HepG2 (cell line): ENCODE results near the gene ACER3.

Source experiments
- CBX2 ChIP-seq, 2 experiments: fragments of 200-600 bp in 1 of 2; sonication (generic); formaldehyde crosslinking in 1 of 2; IDR thresholded peaks; 2 replicates each; pipeline versions ENCODE4 v1.7.0 to v1.8.1; 2018 to 2022; ENCODE audit warnings: low read depth in 2 of 2, low read length in 1 of 2, mild to moderate bottlenecking in 1 of 2, missing genetic modification reagents in 1 of 2
- TF ChIP-seq, protein P1 (sequence below): sonication (generic); formaldehyde crosslinking; IDR thresholded peaks from 2 replicates; pipeline ENCODE4 v1.5.0; 2020; ENCODE audit warnings: mild to moderate bottlenecking, missing genetic modification reagents, moderate library complexity

DNA sequence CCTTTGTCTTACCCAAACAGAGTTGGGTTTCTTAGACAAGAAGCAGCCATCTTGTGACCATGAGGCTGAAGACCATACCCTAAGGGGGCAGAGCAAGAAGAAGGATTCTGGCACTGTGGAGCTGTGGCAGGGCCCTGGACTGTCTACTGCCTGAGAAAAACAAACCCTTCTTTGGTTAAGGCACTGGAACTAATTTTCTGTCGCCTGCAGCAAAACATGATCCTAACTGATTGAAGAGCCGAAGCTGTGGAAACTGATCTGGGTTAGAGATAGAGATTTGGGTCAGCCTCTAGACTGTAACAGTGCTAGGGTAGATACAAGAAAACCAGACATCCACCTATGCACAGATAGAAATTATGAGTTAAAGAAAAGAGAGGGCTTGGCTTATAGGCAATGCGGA lies 11.3 kb upstream of the ACER3 start:
- TF ChIP-seq CBX2 (IDR thresholded peaks at IDR 0.05; ENCODE audit: low read depth, low read length) (no peak), CBX2 (CRISPR knock-in tag; IDR thresholded peaks at IDR 0.05; ENCODE audit: low read depth) (no peak)
- TF ChIP-seq, protein P1, sequence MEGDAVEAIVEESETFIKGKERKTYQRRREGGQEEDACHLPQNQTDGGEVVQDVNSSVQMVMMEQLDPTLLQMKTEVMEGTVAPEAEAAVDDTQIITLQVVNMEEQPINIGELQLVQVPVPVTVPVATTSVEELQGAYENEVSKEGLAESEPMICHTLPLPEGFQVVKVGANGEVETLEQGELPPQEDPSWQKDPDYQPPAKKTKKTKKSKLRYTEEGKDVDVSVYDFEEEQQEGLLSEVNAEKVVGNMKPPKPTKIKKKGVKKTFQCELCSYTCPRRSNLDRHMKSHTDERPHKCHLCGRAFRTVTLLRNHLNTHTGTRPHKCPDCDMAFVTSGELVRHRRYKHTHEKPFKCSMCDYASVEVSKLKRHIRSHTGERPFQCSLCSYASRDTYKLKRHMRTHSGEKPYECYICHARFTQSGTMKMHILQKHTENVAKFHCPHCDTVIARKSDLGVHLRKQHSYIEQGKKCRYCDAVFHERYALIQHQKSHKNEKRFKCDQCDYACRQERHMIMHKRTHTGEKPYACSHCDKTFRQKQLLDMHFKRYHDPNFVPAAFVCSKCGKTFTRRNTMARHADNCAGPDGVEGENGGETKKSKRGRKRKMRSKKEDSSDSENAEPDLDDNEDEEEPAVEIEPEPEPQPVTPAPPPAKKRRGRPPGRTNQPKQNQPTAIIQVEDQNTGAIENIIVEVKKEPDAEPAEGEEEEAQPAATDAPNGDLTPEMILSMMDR (CRISPR knock-in tag): no peak
